ENCODE results near the gene ZNF850. TPM values are rescaled to one million over a fixed set of nuclear protein-coding genes. Genes with fewer than 3 reads are reported as not detected.

The ZNF850 gene
- total and polyA plus RNA-seq, 2 of the 8 experiments (the other 6 are each of a cell fraction or from before 2014, with no cell fraction given): 6.7 to 21.2 TPM

DNA sequence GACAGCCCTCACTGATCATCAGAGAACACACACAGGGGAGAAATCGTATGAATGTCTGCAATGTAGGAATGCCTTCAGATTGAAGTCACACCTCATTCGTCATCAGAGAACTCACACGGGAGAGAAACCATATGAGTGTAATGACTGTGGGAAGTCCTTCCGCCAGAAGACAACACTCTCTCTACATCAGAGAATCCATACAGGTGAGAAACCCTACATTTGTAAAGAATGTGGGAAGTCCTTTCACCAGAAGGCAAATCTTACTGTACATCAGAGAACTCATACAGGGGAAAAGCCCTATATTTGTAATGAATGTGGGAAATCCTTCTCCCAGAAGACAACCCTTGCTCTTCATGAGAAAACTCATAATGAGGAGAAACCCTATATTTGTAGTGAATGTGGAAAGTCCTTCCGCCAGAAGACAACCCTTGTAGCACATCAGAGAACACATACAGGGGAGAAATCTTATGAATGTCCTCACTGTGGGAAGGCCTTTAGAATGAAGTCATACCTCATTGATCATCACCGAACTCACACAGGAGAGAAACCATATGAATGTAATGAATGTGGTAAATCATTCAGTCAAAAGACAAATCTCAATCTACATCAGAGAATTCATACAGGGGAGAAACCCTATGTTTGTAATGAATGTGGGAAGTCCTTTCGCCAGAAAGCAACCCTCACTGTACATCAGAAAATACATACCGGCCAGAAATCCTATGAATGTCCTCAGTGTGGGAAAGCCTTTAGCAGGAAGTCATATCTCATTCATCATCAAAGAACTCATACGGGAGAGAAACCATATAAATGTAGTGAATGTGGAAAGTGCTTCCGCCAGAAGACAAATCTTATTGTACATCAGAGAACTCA is 52.7 kb downstream of the ZNF850 start:
- no peak overlapping the region for H2BK12ac ChIP-seq (ENCODE audit: low read depth, low read length)
- TF ChIP-seq BCL11A (IDR thresholded peaks at IDR 0.05; ENCODE audit: low read depth in 2 of 2, low read length in 2 of 2) (no peak), ZNF274 (IDR thresholded peaks at IDR 0.05; ENCODE audit: borderline replicate concordance, extremely low read depth, low read length) (peak; percentile 98)
- no peak overlapping the region for H4K8ac ChIP-seq (ENCODE audit: extremely low read depth, insufficient read depth, low read length)
- H3K23ac ChIP-seq (ENCODE audit: insufficient read length): no peak overlapping the region
- H3K14ac ChIP-seq (ENCODE audit: insufficient read length): no peak overlapping the region
- H3K23me2 ChIP-seq (ENCODE audit: low read depth, low read length): no peaks in the 10 kb centered on the region
- H4K91ac ChIP-seq (replicated peaks; ENCODE audit: insufficient read length, low read length): no peak overlapping the region
- no peaks in the 10 kb centered on the region for H3K79me1 ChIP-seq (ENCODE audit: low read depth, low read length)
- no peaks in the 10 kb centered on the region for H3K4me1 ChIP-seq (replicated peaks in 1 of 4; ENCODE audit: control insufficient read depth in 3 of 4, insufficient read depth in 4 of 4, low read length in 3 of 4)
- no peak overlapping the region for H2AFZ ChIP-seq (ENCODE audit: low read length)
- no peak overlapping the region for H3K18ac ChIP-seq (ENCODE audit: extremely low read depth, low read length)
- WGBS, 2 experiments (ENCODE audit: extremely low coverage in 1 of 2, insufficient coverage in 1 of 2, insufficient read length in 1 of 2, insufficient replicate concordance in 2 of 2, low coverage in 1 of 2, low lambda C conversion rate in 2 of 2, missing lambda C conversion rate in 1 of 2): 91% methylated on average over 10 of the region's 10 CpGs; no CpG with 5 or more reads in 1 of the 2 experiments
- no peak overlapping the region for H3K27ac ChIP-seq (ENCODE audit: low read depth, low read length)
- H2BK120ac ChIP-seq (replicated peaks; ENCODE audit: low read depth, low read length): no peak overlapping the region
- no peak for FAIRE-seq
- CTCF ChIA-PET (ENCODE audit: partially characterized antibody): no interaction called here
- no peak overlapping the region for H2AK5ac ChIP-seq (ENCODE audit: low read depth, low read length)
- H3K36me3 ChIP-seq (ENCODE audit: control insufficient read depth in 2 of 4, insufficient read depth in 4 of 4, low read length in 3 of 4): peaks cover 7 to 76% (median 45%) of the 10 kb centered on the region in 4 experiments; a peak in 7 of 8 replicates
- H3K9ac ChIP-seq (replicated peaks in 1 of 4; ENCODE audit: extremely low read depth in 1 of 4, low read depth in 3 of 4, low read length in 3 of 4): no peak overlapping the region
- peaks cover 73 to 83% of the 10 kb centered on the region in 2 experiments for H3K9me3 ChIP-seq (ENCODE audit: insufficient read depth in 2 of 2, low read depth in 1 of 2, low read length in 1 of 2)
- no peak overlapping the region for H2BK15ac ChIP-seq (ENCODE audit: low read length)
- no peak for DNase-seq (ENCODE audit: low read depth in 1 of 2, low spot score in 2 of 2)
- H3K4me3 ChIP-seq (ENCODE audit: extremely low read depth in 1 of 4, insufficient read depth in 2 of 4, low read depth in 3 of 4, low read length in 4 of 4): peak overlapping the region in 2 of 4 experiments; percentile 3 to 15; a peak in 2 of 8 replicates
- POLR2A ChIA-PET (ENCODE audit: partially characterized antibody): no interaction called here
- no peaks in the 10 kb centered on the region for H3K27me3 ChIP-seq (replicated peaks in 1 of 4; ENCODE audit: control insufficient read depth in 3 of 4, extremely low read depth in 1 of 4, insufficient read depth in 3 of 4, low read length in 3 of 4)
- no peak overlapping the region for H4K5ac ChIP-seq (ENCODE audit: insufficient read length, low read depth, low read length)
- H4K20me1 ChIP-seq (replicated peaks in 1 of 2; ENCODE audit: control insufficient read depth in 1 of 2, insufficient read depth in 2 of 2, low read length in 2 of 2): no peaks in the 10 kb centered on the region
- no peak overlapping the region for H2BK5ac ChIP-seq (ENCODE audit: low read depth, low read length)
- no peak overlapping the region for H3K4me2 ChIP-seq (ENCODE audit: insufficient read depth in 1 of 2, low read depth in 2 of 2, low read length in 2 of 2)
- no peaks in the 10 kb centered on the region for H3K79me2 ChIP-seq (ENCODE audit: control insufficient read depth in 1 of 2, insufficient read depth in 2 of 2, low read length in 2 of 2)
- H2BK20ac ChIP-seq (ENCODE audit: low read length): no peak overlapping the region
- no peak overlapping the region for H3K4ac ChIP-seq (replicated peaks; ENCODE audit: insufficient read length, low read depth, low read length)
- no peak overlapping the region for H3K56ac ChIP-seq (replicated peaks; ENCODE audit: insufficient read length, low read depth, low read length)

Measured in H1 (cell line).